Liver (tissue), 9 donors: Measurements from ENCODE around the gene DNASE2. TPM values are rescaled to one million over a fixed set of nuclear protein-coding genes. Genes with fewer than 3 reads are reported as not detected.

Experiments
- DNase-seq: peaks from one replicate; pipeline ENCODE4 v3.0.0-alpha.2; 2017; ENCODE audit warnings: low spot score
- H3K27ac ChIP-seq, 2 donors: one replicate each; pipeline ENCODE4 v1.7.0; 2013; ENCODE audit warnings: inconsistent platforms in 2 of 2, low read length in 2 of 2, control low read depth in 1 of 2, low read depth in 1 of 2, mild to moderate bottlenecking in 1 of 2
- H3K27me3 ChIP-seq, 4 donors: one replicate each; pipeline versions ENCODE4 v1.6.1 to v1.7.0; 2013; ENCODE audit warnings: low read length in 3 of 4, inconsistent platforms in 1 of 4, mild to moderate bottlenecking in 1 of 4, moderate library complexity in 1 of 4; ENCODE audit not compliant: control insufficient read depth in 4 of 4, insufficient read depth in 4 of 4
- H3K36me3 ChIP-seq, 4 donors: one replicate each; pipeline versions ENCODE4 v1.6.1 to v1.7.0; 2013; ENCODE audit warnings: low read length in 3 of 4, mild to moderate bottlenecking in 3 of 4, low read depth in 1 of 4, moderate library complexity in 1 of 4; ENCODE audit not compliant: control insufficient read depth in 4 of 4, insufficient read depth in 3 of 4
- H3K4me1 ChIP-seq, 4 donors: one replicate each; pipeline versions ENCODE4 v1.6.1 to v1.7.0; 2013; ENCODE audit warnings: low read length in 3 of 4, mild to moderate bottlenecking in 3 of 4, moderate library complexity in 1 of 4; ENCODE audit not compliant: control insufficient read depth in 4 of 4, insufficient read depth in 4 of 4
- H3K4me3 ChIP-seq, 3 donors: one replicate each; pipeline versions ENCODE4 v1.6.1 to v1.7.0; 2013; ENCODE audit warnings: low read length in 3 of 3, control low read depth in 1 of 3, low read depth in 1 of 3, mild to moderate bottlenecking in 1 of 3
- H3K9ac ChIP-seq, 2 donors: one replicate each; pipeline ENCODE4 v1.7.0; 2013; ENCODE audit warnings: low read length in 2 of 2, mild to moderate bottlenecking in 2 of 2, moderate library complexity in 2 of 2, control low read depth in 1 of 2, low read depth in 1 of 2
- H3K9me3 ChIP-seq, 4 donors: one replicate each; pipeline versions ENCODE4 v1.6.1 to v1.7.0; 2013; ENCODE audit warnings: low read length in 3 of 4; ENCODE audit not compliant: control insufficient read depth in 4 of 4
- EGR1 ChIP-seq, 2 donors: IDR thresholded peaks; 2 replicates each; pipeline ENCODE4 v1.6.1; 2016 to 2018; ENCODE audit warnings: antibody characterized with exemption in 2 of 2, low read depth in 2 of 2
- FOXA1 ChIP-seq: IDR thresholded peaks from 2 replicates; pipeline ENCODE4 v1.6.1; 2016; ENCODE audit warnings: antibody characterized with exemption
- FOXA2 ChIP-seq: IDR thresholded peaks from 2 replicates; pipeline ENCODE4 v1.6.1; 2016; ENCODE audit warnings: antibody characterized with exemption
- GABPA ChIP-seq, 2 donors: IDR thresholded peaks in 1 of 2; conservative IDR thresholded peaks in 1 of 2; 2 replicates each; pipeline ENCODE4 v1.6.1; 2016; ENCODE audit warnings: antibody characterized with exemption in 2 of 2, mild to moderate bottlenecking in 1 of 2, moderate library complexity in 1 of 2
- HNF4A ChIP-seq, 2 donors: conservative IDR thresholded peaks; 2 replicates each; pipeline ENCODE4 v1.6.1; 2016; ENCODE audit warnings: antibody characterized with exemption in 2 of 2, mild to moderate bottlenecking in 2 of 2
- HNF4G ChIP-seq: IDR thresholded peaks from 2 replicates; pipeline ENCODE4 v1.6.1; 2016; ENCODE audit warnings: antibody characterized with exemption
- JUND ChIP-seq, 2 donors: IDR thresholded peaks; 2 replicates each; pipeline ENCODE4 v1.6.1; 2016; ENCODE audit warnings: antibody characterized with exemption in 2 of 2
- RAD21 ChIP-seq, 2 donors: IDR thresholded peaks; 2 replicates each; pipeline ENCODE4 v1.6.1; 2016; ENCODE audit warnings: antibody characterized with exemption in 2 of 2, mild to moderate bottlenecking in 2 of 2
- RXRA ChIP-seq, 2 donors: IDR thresholded peaks; 2 replicates each; pipeline ENCODE4 v1.6.1; 2017 to 2018; ENCODE audit warnings: antibody characterized with exemption in 2 of 2, mild to moderate bottlenecking in 1 of 2
- SP1 ChIP-seq: IDR thresholded peaks from 2 replicates; pipeline ENCODE4 v1.6.1; 2018; ENCODE audit warnings: antibody characterized with exemption, mild to moderate bottlenecking
- TAF1 ChIP-seq: conservative IDR thresholded peaks from 2 replicates; pipeline ENCODE4 v1.6.1; 2016; ENCODE audit warnings: antibody characterized with exemption, mild to moderate bottlenecking
- YY1 ChIP-seq: IDR thresholded peaks from 2 replicates; pipeline ENCODE4 v1.6.1; 2016; ENCODE audit warnings: antibody characterized with exemption, mild to moderate bottlenecking
- WGBS: extraction: QIAGEN DNeasy Blood & Tissue Kit; methylation state at CpG from one replicate; pipeline ENCODE4 v1.1.7; 2013; 5-methylcytosine and 5-hydroxymethylcytosine counted together
- polyA plus RNA-seq, 2 donors: library from polyadenylated mRNA; stranded (reverse) in 1 of 2; unstranded in 1 of 2; fragments of 200-250 nt in 1 of 2; fragments of >200 nt in 1 of 2; fragmentation: Nextera tagmentation in 1 of 2; extraction: Ambion mirVana in 1 of 2; gene quantifications; one replicate each; pipeline versions ENCODE4 v1.2.1 to v1.2.3, GENCODE V29; 2013 to 2015
- total RNA-seq, 2 donors: library from RNA; depleted of rRNA; stranded (reverse); fragments of >200 nt; gene quantifications; one replicate each; pipeline ENCODE4 v1.2.3, GENCODE V29; 2014
- TF ChIP-seq, protein P1 (sequence below): IDR thresholded peaks from 2 replicates; pipeline ENCODE4 v1.6.1; 2016; ENCODE audit warnings: antibody characterized with exemption, mild to moderate bottlenecking
- TF ChIP-seq, protein P2 (sequence below): IDR thresholded peaks from 2 replicates; pipeline ENCODE4 v1.6.1; 2016; ENCODE audit warnings: antibody characterized with exemption
- TF ChIP-seq, protein P3 (sequence below): fragments of 150-350 bp; IDR thresholded peaks from 2 replicates; pipeline ENCODE4 v1.5.1; 2017; ENCODE audit warnings: improper control_type of control experiment, low read depth, low read length; ENCODE audit not compliant: missing input control
- TF ChIP-seq, protein P4 (sequence below): IDR thresholded peaks from 2 replicates; pipeline ENCODE4 v1.6.1; 2016; ENCODE audit warnings: antibody characterized with exemption
- TF ChIP-seq, protein P5 (sequence below): IDR thresholded peaks from 2 replicates; pipeline ENCODE4 v1.6.1; 2016; ENCODE audit warnings: antibody characterized with exemption
- donor health status: healthy.
- donor health status: healthy.
- donor health status: healthy.
- donor health status: healthy.
- donor health status: healthy.

DNASE2 gene
- total and polyA plus RNA-seq, 4 donors, result 11.3 to 18.4 (median 12.8) TPM

DNA sequence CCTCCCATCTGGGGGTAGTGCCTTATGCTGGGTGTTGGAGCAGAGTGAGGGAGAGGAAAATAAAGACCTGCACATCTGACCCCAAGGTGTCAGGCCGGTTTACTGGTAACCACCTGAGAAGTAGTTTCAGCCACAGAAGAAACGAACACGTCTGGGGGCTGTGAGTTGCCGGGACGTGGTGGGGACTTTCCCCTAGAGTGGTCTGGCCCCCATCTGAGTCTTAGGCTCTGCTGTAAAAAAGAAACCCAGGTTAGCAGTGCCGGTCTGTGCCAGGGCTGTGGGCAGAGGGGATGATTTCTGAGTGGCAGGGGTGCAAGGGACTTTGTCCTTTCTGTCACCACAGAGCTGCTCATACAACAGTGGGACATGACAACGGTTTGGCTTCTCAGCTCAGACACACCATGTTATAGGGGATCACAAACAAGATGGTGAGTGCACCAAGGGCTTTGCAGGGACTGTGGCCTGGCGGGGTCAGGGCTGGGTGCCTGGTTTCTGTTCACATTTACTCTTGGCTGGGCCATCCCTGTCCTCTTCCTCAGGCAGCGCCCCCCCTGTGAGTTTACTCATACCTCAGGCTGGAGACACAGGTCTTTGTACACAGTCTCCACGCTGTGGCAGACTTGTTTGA lies 18.8 kb upstream of the DNASE2 start:
- H3K4me3 ChIP-seq, result no peak overlapping the region

More for the DNA sequence above, 18.8 kb upstream of the DNASE2 start:
- no peaks in the 10 kb centered on the region for H3K9me3 ChIP-seq
- H3K9ac ChIP-seq, result no peak overlapping the region
- DNase-seq, result no peak
- H3K27ac ChIP-seq, result no peak overlapping the region
- 85% methylated on average over 10 of the region's 10 CpGs for WGBS
- no peaks in the 10 kb centered on the region for H3K4me1 ChIP-seq
- TF ChIP-seq, protein P1, sequence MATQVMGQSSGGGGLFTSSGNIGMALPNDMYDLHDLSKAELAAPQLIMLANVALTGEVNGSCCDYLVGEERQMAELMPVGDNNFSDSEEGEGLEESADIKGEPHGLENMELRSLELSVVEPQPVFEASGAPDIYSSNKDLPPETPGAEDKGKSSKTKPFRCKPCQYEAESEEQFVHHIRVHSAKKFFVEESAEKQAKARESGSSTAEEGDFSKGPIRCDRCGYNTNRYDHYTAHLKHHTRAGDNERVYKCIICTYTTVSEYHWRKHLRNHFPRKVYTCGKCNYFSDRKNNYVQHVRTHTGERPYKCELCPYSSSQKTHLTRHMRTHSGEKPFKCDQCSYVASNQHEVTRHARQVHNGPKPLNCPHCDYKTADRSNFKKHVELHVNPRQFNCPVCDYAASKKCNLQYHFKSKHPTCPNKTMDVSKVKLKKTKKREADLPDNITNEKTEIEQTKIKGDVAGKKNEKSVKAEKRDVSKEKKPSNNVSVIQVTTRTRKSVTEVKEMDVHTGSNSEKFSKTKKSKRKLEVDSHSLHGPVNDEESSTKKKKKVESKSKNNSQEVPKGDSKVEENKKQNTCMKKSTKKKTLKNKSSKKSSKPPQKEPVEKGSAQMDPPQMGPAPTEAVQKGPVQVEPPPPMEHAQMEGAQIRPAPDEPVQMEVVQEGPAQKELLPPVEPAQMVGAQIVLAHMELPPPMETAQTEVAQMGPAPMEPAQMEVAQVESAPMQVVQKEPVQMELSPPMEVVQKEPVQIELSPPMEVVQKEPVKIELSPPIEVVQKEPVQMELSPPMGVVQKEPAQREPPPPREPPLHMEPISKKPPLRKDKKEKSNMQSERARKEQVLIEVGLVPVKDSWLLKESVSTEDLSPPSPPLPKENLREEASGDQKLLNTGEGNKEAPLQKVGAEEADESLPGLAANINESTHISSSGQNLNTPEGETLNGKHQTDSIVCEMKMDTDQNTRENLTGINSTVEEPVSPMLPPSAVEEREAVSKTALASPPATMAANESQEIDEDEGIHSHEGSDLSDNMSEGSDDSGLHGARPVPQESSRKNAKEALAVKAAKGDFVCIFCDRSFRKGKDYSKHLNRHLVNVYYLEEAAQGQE, result no peak
- TF ChIP-seq FOXA2 (no peak), HNF4A (conservative IDR thresholded peaks at IDR 0.05) (no peak), EGR1 (IDR thresholded peaks at IDR 0.05; ENCODE audit: low read depth in 2 of 2) (no peak), SP1 (no peak), HNF4G (no peak), JUND (IDR thresholded peaks at IDR 0.05) (no peak), RXRA (IDR thresholded peaks at IDR 0.05) (no peak), TAF1 (no peak), RAD21 (IDR thresholded peaks at IDR 0.05) (no peak), FOXA1 (no peak), YY1 (no peak), GABPA (IDR thresholded peaks at IDR 0.05 in 1 of 2, conservative IDR thresholded peaks at IDR 0.05 in 1 of 2) (no peak)
- TF ChIP-seq, protein P2, sequence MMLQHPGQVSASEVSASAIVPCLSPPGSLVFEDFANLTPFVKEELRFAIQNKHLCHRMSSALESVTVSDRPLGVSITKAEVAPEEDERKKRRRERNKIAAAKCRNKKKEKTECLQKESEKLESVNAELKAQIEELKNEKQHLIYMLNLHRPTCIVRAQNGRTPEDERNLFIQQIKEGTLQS, result no peak
- TF ChIP-seq, protein P3, sequence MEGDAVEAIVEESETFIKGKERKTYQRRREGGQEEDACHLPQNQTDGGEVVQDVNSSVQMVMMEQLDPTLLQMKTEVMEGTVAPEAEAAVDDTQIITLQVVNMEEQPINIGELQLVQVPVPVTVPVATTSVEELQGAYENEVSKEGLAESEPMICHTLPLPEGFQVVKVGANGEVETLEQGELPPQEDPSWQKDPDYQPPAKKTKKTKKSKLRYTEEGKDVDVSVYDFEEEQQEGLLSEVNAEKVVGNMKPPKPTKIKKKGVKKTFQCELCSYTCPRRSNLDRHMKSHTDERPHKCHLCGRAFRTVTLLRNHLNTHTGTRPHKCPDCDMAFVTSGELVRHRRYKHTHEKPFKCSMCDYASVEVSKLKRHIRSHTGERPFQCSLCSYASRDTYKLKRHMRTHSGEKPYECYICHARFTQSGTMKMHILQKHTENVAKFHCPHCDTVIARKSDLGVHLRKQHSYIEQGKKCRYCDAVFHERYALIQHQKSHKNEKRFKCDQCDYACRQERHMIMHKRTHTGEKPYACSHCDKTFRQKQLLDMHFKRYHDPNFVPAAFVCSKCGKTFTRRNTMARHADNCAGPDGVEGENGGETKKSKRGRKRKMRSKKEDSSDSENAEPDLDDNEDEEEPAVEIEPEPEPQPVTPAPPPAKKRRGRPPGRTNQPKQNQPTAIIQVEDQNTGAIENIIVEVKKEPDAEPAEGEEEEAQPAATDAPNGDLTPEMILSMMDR, result no peak
- TF ChIP-seq, protein P4, sequence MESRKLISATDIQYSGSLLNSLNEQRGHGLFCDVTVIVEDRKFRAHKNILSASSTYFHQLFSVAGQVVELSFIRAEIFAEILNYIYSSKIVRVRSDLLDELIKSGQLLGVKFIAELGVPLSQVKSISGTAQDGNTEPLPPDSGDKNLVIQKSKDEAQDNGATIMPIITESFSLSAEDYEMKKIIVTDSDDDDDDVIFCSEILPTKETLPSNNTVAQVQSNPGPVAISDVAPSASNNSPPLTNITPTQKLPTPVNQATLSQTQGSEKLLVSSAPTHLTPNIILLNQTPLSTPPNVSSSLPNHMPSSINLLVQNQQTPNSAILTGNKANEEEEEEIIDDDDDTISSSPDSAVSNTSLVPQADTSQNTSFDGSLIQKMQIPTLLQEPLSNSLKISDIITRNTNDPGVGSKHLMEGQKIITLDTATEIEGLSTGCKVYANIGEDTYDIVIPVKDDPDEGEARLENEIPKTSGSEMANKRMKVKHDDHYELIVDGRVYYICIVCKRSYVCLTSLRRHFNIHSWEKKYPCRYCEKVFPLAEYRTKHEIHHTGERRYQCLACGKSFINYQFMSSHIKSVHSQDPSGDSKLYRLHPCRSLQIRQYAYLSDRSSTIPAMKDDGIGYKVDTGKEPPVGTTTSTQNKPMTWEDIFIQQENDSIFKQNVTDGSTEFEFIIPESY, result no peak
- TF ChIP-seq, protein P5, sequence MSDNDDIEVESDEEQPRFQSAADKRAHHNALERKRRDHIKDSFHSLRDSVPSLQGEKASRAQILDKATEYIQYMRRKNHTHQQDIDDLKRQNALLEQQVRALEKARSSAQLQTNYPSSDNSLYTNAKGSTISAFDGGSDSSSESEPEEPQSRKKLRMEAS, result no peak
- H3K27me3 ChIP-seq, result no peaks in the 10 kb centered on the region
- peaks cover 5 to 50% (median 6%) of the 10 kb centered on the region in 4 donors for H3K36me3 ChIP-seq
